ENCODE measurements around the gene CD4. TPM values are rescaled to one million over a fixed set of nuclear protein-coding genes. Genes with fewer than 3 reads are reported as not detected.
"Not testable (repeated sequence)": the region's sequence is repeated elsewhere in the genome, so short reads cannot be mapped to it uniquely, and the experiment has no call there.

The CD4 gene
- total RNA-seq, 1 experiment from 2014 or later = 0.92 TPM

DNA sequence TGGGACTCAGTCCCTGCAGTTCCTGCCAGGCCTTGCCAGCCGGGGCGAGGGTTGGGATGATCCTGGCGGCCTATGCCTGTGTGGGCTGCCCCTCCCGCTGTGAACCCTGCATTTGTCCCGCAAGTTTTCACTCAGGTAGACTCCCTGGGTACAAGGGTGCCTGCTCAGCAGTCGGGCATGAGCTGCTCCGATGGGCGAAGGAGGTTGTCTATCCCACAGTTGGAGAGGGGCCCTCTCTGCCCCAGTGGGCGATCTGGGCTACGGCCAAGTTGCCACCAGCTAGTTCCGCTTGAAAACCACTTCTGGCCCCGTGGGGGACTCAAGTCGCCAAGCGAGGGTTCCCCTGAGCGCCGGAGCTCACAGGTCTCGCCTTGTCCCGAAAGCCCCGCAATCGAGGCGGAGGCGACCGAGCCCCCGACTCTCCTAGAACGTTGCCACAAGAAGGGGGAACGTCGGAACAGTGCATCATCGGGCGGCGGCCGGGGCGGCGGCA, 77.6 kb downstream of the CD4 start:
- no peak for DNase-seq (ENCODE audit: low read depth)

DNA sequence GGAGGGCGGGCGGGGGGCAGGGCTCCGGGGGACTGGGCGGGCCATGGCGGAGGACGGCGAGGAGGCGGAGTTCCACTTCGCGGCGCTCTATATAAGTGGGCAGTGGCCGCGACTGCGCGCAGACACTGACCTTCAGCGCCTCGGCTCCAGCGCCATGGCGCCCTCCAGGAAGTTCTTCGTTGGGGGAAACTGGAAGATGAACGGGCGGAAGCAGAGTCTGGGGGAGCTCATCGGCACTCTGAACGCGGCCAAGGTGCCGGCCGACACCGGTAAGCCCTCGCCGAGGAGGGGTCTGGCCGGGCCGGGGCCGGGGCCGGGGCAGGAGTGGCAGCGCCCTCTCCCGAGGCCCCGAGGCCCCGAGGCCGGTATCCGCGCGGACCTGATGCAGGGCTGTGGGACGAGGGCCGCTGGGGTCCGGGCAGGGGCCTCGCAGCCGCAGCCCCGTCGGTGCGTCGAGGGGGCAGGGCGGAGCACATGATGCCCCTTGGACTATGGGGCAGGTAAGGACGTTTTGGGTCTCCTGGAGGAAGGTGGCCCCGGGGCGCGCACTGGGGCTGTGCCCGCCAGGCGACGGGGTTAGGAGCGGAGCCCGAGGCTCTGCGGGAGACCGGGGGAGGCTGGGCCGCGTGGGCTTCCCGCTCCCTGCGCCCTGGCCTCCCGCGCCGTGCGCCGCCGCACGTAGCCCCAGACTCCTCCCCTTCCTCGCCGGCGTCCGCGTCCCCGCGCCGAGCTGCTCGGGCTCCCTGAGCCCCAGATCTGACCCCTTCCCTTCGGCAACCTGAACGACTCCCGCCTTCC, 78.3 kb downstream of the CD4 start, which contains the start of gene TPI1:
Gene TPI1, plus strand, starts transcription at position 119 of the 798 bp plus-strand sequence. Its CDS starts 36 bp downstream, at position 155.
- peak; percentile 77 for DNase-seq (ENCODE audit: low read depth)

- peak; percentile 28 for DNase-seq (ENCODE audit: low read depth)
Observed at GRCh38 chr12:6868211-6869048, 79.1 kb downstream of the CD4 start.

GRCh38 chr12:6869049-6870021, 80.0 kb downstream of the CD4 start:
- peak; percentile 66 for DNase-seq (ENCODE audit: low read depth)

DNA sequence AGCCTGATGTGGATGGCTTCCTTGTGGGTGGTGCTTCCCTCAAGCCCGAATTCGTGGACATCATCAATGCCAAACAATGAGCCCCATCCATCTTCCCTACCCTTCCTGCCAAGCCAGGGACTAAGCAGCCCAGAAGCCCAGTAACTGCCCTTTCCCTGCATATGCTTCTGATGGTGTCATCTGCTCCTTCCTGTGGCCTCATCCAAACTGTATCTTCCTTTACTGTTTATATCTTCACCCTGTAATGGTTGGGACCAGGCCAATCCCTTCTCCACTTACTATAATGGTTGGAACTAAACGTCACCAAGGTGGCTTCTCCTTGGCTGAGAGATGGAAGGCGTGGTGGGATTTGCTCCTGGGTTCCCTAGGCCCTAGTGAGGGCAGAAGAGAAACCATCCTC, 81.0 kb downstream of the CD4 start:
- DNase-seq (ENCODE audit: low read depth) = not testable (repeated sequence)

Other genes starting within 250 kb of the CD4 start
- 105 and 121 TPM in 2 replicates for gene IFFO1, start 233.5 kb upstream of the CD4 start, total RNA-seq (2014; rRNA removed)
- 88.9 and 101 TPM in 2 replicates for gene NOP2, start 221.2 kb upstream of the CD4 start, total RNA-seq (2014; rRNA removed)
- gene CHD4, start 182.1 kb upstream of the CD4 start, total RNA-seq (2014; rRNA removed) = 200 and 240 TPM in 2 replicates
- not detected in 2 replicates for gene LPAR5, start 153.6 kb upstream of the CD4 start, total RNA-seq (2014; rRNA removed)
- 0.32 TPM in 1 of 2 replicates, not detected in the other for gene ACRBP, start 142.1 kb upstream of the CD4 start, total RNA-seq (2014; rRNA removed)
- 26.3 and 40.8 TPM in 2 replicates for gene ING4, start 126.4 kb upstream of the CD4 start, total RNA-seq (2014; rRNA removed)
- gene ZNF384, start 100.2 kb upstream of the CD4 start, total RNA-seq (2014; rRNA removed) = 28.4 and 30.8 TPM in 2 replicates
- 0.34 TPM in 1 of 2 replicates, not detected in the other for gene PIANP, start 88.7 kb upstream of the CD4 start, total RNA-seq (2014; rRNA removed)
- 111 and 130 TPM in 2 replicates for gene COPS7A, start 65.5 kb upstream of the CD4 start, total RNA-seq (2014; rRNA removed)
- gene MLF2, start 36.4 kb upstream of the CD4 start, total RNA-seq (2014; rRNA removed) = 304 and 308 TPM in 2 replicates
- gene PTMS, start 23.2 kb upstream of the CD4 start, total RNA-seq (2014; rRNA removed) = 244 and 318 TPM in 2 replicates
- gene LAG3, start 17.0 kb upstream of the CD4 start, total RNA-seq (2014; rRNA removed) = 0.23 and 0.45 TPM in 2 replicates
- 2.0 TPM in 2 replicates for gene GPR162, start 32.3 kb downstream of the CD4 start, total RNA-seq (2014; rRNA removed)
- 47.6 and 58.4 TPM in 2 replicates for gene P3H3, start 38.9 kb downstream of the CD4 start, total RNA-seq (2014; rRNA removed)
- 2.6 and 2.8 TPM in 2 replicates for gene GNB3, start 51.4 kb downstream of the CD4 start, total RNA-seq (2014; rRNA removed)
- 101 and 120 TPM in 2 replicates for gene CDCA3, start 61.8 kb downstream of the CD4 start, total RNA-seq (2014; rRNA removed)
- gene USP5, start 62.6 kb downstream of the CD4 start, total RNA-seq (2014; rRNA removed) = 119 and 127 TPM in 2 replicates
- 2,020 and 2,623 TPM in 2 replicates for gene TPI1, start 78.0 kb downstream of the CD4 start, total RNA-seq (2014; rRNA removed)
- gene SPSB2, start 83.8 kb downstream of the CD4 start, total RNA-seq (2014; rRNA removed) = 9.6 and 13.0 TPM in 2 replicates
- gene LRRC23, start 115.3 kb downstream of the CD4 start, total RNA-seq (2014; rRNA removed) = 4.0 and 5.3 TPM in 2 replicates
- 22.7 and 26.3 TPM in 2 replicates for gene ENO2, start 125.1 kb downstream of the CD4 start, total RNA-seq (2014; rRNA removed)
- 15.4 and 20.0 TPM in 2 replicates for gene ATN1, start 138.4 kb downstream of the CD4 start, total RNA-seq (2014; rRNA removed)
- not detected in 2 replicates for gene RNU7-1, start 154.3 kb downstream of the CD4 start, total RNA-seq (2014; rRNA removed)
- gene C12orf57, start 154.5 kb downstream of the CD4 start, total RNA-seq (2014; rRNA removed) = 185 and 223 TPM in 2 replicates
- gene PTPN6, start 161.8 kb downstream of the CD4 start, total RNA-seq (2014; rRNA removed) = not detected in 2 replicates
- 302 and 330 TPM in 2 replicates for gene PHB2, start 181.1 kb downstream of the CD4 start, total RNA-seq (2014; rRNA removed)
- 39.1 and 61.7 TPM in 2 replicates for gene EMG1, start 181.4 kb downstream of the CD4 start, total RNA-seq (2014; rRNA removed)
- 14.6 and 20.4 TPM in 2 replicates for gene LPCAT3, start 228.9 kb downstream of the CD4 start, total RNA-seq (2014; rRNA removed)